HPDE6-E6E7 (cell line): ENCODE data around the gene CAMTA1.

Experiments used
- DNase-seq: peaks from one replicate; pipeline ENCODE4 v3.0.0; 2011; ENCODE audit warnings: missing footprints; ENCODE audit errors: extremely low spot score

CAMTA1 gene

GRCh38 chr1:7509598-7509997 lies 724.3 kb downstream of the CAMTA1 start:
- no peak for DNase-seq

- no peak for DNase-seq
Measured at GRCh38 chr1:7510389-7510931, 725.2 kb downstream of the CAMTA1 start.

GRCh38 chr1:7511381-7511780 lies 726.1 kb downstream of the CAMTA1 start:
- DNase-seq, result no peak

- no peak for DNase-seq
Measured at GRCh38 chr1:7513081-7513480, 727.8 kb downstream of the CAMTA1 start.

GRCh38 chr1:7515175-7515574 lies 729.9 kb downstream of the CAMTA1 start:
- DNase-seq, result no peak

GRCh38 chr1:7515904-7516303 lies 730.6 kb downstream of the CAMTA1 start:
- no peak for DNase-seq

GRCh38 chr1:7516341-7516740 lies 731.1 kb downstream of the CAMTA1 start:
- DNase-seq, result no peak

GRCh38 chr1:7516929-7517328 lies 731.7 kb downstream of the CAMTA1 start:
- DNase-seq, result no peak

GRCh38 chr1:7517611-7518330 lies 732.5 kb downstream of the CAMTA1 start:
- DNase-seq, result no peak

- DNase-seq, result no peak
Measured at GRCh38 chr1:7518411-7518810, 733.2 kb downstream of the CAMTA1 start.

GRCh38 chr1:7519181-7519860 lies 734.1 kb downstream of the CAMTA1 start:
- no peak for DNase-seq

- no peak for DNase-seq
Measured at GRCh38 chr1:7519861-7520395, 734.7 kb downstream of the CAMTA1 start.

- DNase-seq, result no peak
Measured at GRCh38 chr1:7520496-7520895, 735.2 kb downstream of the CAMTA1 start.

GRCh38 chr1:7524341-7525337 lies 739.4 kb downstream of the CAMTA1 start:
- no peak for DNase-seq

- no peak for DNase-seq
Measured at GRCh38 chr1:7525338-7526063, 740.2 kb downstream of the CAMTA1 start.

- DNase-seq, result peak; percentile 52
Measured at GRCh38 chr1:7526196-7526866, 741.1 kb downstream of the CAMTA1 start.

GRCh38 chr1:7526867-7527732 lies 741.8 kb downstream of the CAMTA1 start:
- no peak for DNase-seq

- DNase-seq, result no peak
Measured at GRCh38 chr1:7527733-7528045, 742.4 kb downstream of the CAMTA1 start.

GRCh38 chr1:7528386-7529198 lies 743.3 kb downstream of the CAMTA1 start:
- DNase-seq, result no peak
